B cell (primary cell): ENCODE results near the gene ACOT6. TPM values are rescaled to one million over a fixed set of nuclear protein-coding genes. Genes with fewer than 3 reads are reported as not detected.
"Not testable (repeated sequence)": the region's sequence is repeated elsewhere in the genome, so short reads cannot be mapped to it uniquely, and the experiment has no call there.

Source experiments
- ATAC-seq: fragments of 200-7000 bp; cut with Tn5 transposase; one replicate; pipeline ENCODE4 v1.10.0; 2021; ENCODE audit warnings: low read depth, mild to moderate bottlenecking, moderate number of reproducible peaks, moderate library complexity
- CTCF ChIA-PET: fragments of 350-600 bp; sonication (Branson Sonifier 250); formaldehyde crosslinking; loops from one replicate; lab custom pipeline; 2021; ENCODE audit warnings: antibody characterized with exemption, inconsistent platforms; lab: Charles Lee
- POLR2A ChIA-PET: fragments of 350-600 bp; sonication (Branson Sonifier 250); formaldehyde crosslinking; loops from one replicate; lab custom pipeline; 2021; ENCODE audit warnings: antibody characterized with exemption; lab: Charles Lee
- DNase-seq: peaks from one replicate; pipeline ENCODE4 v3.0.0; 2013
- H2AFZ ChIP-seq: 2 replicates; pipeline ENCODE4 v1.6.1; 2012; ENCODE audit warnings: mild to moderate bottlenecking, low read depth, low read length; ENCODE audit not compliant: insufficient read depth, poor library complexity, severe bottlenecking
- H3K27ac ChIP-seq, 2 donors: 1 replicate in 1 of 2; 2 replicates in 1 of 2; pipeline ENCODE4 v1.5.1; 2012 to 2013; ENCODE audit warnings: low read length in 2 of 2, mild to moderate bottlenecking in 2 of 2, moderate library complexity in 1 of 2
- H3K27me3 ChIP-seq, 4 experiments: fragments of 200-600 bp in 1 of 4; sonication (generic) in 1 of 4; replicated peaks in 1 of 4; 1 replicate in 2 of 4; 2 replicates in 2 of 4; pipeline versions ENCODE4 v1.6.1 to v1.7.0; 2013 to 2016; ENCODE audit warnings: low read length in 3 of 4, mild to moderate bottlenecking in 2 of 4, mixed read lengths in 1 of 4, moderate library complexity in 1 of 4; ENCODE audit not compliant: insufficient read depth in 4 of 4, control insufficient read depth in 3 of 4; ENCODE audit errors: control extremely low read depth in 1 of 4
- H3K36me3 ChIP-seq, 2 experiments: replicated peaks in 1 of 2; 1 replicate in 1 of 2; 2 replicates in 1 of 2; pipeline versions ENCODE4 v1.6.1 to v1.7.1; 2013; ENCODE audit warnings: low read length in 1 of 2; ENCODE audit not compliant: insufficient read depth in 2 of 2, control insufficient read depth in 1 of 2; ENCODE audit errors: control extremely low read depth in 1 of 2, extremely low read depth in 1 of 2
- H3K4me1 ChIP-seq, 2 donors: fragments of 200-600 bp in 1 of 2; sonication (generic) in 1 of 2; 1 replicate in 1 of 2; 2 replicates in 1 of 2; pipeline versions ENCODE4 v1.5.1 to v1.6.1; 2013 to 2017; ENCODE audit warnings: low read length in 2 of 2; ENCODE audit not compliant: control insufficient read depth in 2 of 2, insufficient read depth in 2 of 2
- H3K4me2 ChIP-seq: replicated peaks from 2 replicates; pipeline ENCODE3; 2012; ENCODE audit warnings: mild to moderate bottlenecking, low read depth, low read length; ENCODE audit not compliant: poor library complexity, severe bottlenecking
- H3K4me3 ChIP-seq, 5 experiments: fragments of 200-600 bp in 1 of 5; sonication (generic) in 1 of 5; 1 replicate in 3 of 5; 2 replicates in 2 of 5; pipeline versions ENCODE4 v1.5.1 to v1.7.0; 2011 to 2016; ENCODE audit warnings: low read length in 4 of 5, mild to moderate bottlenecking in 4 of 5, low read depth in 2 of 5, control low read depth in 1 of 5, moderate library complexity in 1 of 5; ENCODE audit not compliant: insufficient read depth in 1 of 5; ENCODE audit errors: control extremely low read depth in 1 of 5, extremely low read depth in 1 of 5
- H3K79me2 ChIP-seq: fragments of 200-600 bp; sonication (generic); one replicate; pipeline ENCODE4 v1.6.0; 2016; ENCODE audit warnings: low read length; ENCODE audit not compliant: control insufficient read depth, insufficient read depth
- H3K9ac ChIP-seq: fragments of 200-600 bp; sonication (generic); 2 replicates; pipeline ENCODE4 v1.6.1; 2017; ENCODE audit warnings: mild to moderate bottlenecking, low read length, moderate library complexity
- H3K9me3 ChIP-seq, 3 donors: one replicate each; pipeline versions ENCODE4 v1.6.1 to v1.7.1; 2013; ENCODE audit warnings: low read length in 2 of 3; ENCODE audit not compliant: control insufficient read depth in 2 of 3, insufficient read depth in 1 of 3; ENCODE audit errors: control extremely low read depth in 1 of 3
- H4K20me1 ChIP-seq: 2 replicates; pipeline ENCODE4 v1.6.0; 2012; ENCODE audit warnings: mild to moderate bottlenecking, low read length; ENCODE audit not compliant: insufficient read depth, control insufficient read depth, poor library complexity, severe bottlenecking
- H3K27ac Mint-ChIP-seq: one replicate; pipeline ENCODE4 v1.8.0; 2021; ENCODE audit warnings: mixed read lengths
- H3K27me3 Mint-ChIP-seq: one replicate; pipeline ENCODE4 v1.8.0; 2021; ENCODE audit warnings: mixed read lengths
- H3K4me1 Mint-ChIP-seq: one replicate; pipeline ENCODE4 v1.8.0; 2021; ENCODE audit warnings: mixed read lengths
- H3K4me3 Mint-ChIP-seq: one replicate; pipeline ENCODE4 v1.8.0; 2021; ENCODE audit warnings: mixed read lengths
- H3K9me3 Mint-ChIP-seq: one replicate; pipeline ENCODE4 v1.8.0; 2022; ENCODE audit warnings: mixed read lengths; ENCODE audit not compliant: insufficient read depth
- WGBS: methylation state at CpG from one replicate; pipeline ENCODE4 v1.1.5; 2013; ENCODE audit warnings: missing lambda C conversion rate; ENCODE audit not compliant: insufficient coverage; 5-methylcytosine and 5-hydroxymethylcytosine counted together
- intact Hi-C: fragments of 100-400 bp; cut with micrococcal nuclease; formaldehyde crosslinking; loops from one replicate; pipeline ENCODE4 v1.10.0; 2022
- polyA plus RNA-seq: library from polyadenylated mRNA; depleted of rRNA; stranded (reverse); fragments of >200 nt; gene quantifications from 2 replicates; pipeline ENCODE4 v1.2.3, GENCODE V29; 2012
- total RNA-seq, 2 donors: library from RNA; stranded (reverse); fragments of 120-200 nt in 1 of 2; gene quantifications; 1 replicate in 1 of 2; 2 replicates in 1 of 2; pipeline versions ENCODE4 v1.2.3 to v1.2.4, GENCODE V29; 2013 to 2022

Gene ACOT6
- total and polyA plus RNA-seq, 2 donors (not counting 1 experiment from before 2014, with no cell fraction given), result not detected

- H3K9me3 Mint-ChIP-seq, DNase-seq, H3K36me3 ChIP-seq, H3K9me3 ChIP-seq, CTCF ChIA-PET, H3K27me3 Mint-ChIP-seq, H3K27ac Mint-ChIP-seq, H3K4me3 Mint-ChIP-seq, intact Hi-C loops, ATAC-seq, H2AFZ ChIP-seq, H3K27me3 ChIP-seq, H3K79me2 ChIP-seq, H4K20me1 ChIP-seq, H3K27ac ChIP-seq, H3K9ac ChIP-seq, H3K4me2 ChIP-seq, POLR2A ChIA-PET, H3K4me3 ChIP-seq: not testable (repeated sequence)
- peaks cover 4 to 17% of the 10 kb centered on the region in 2 donors for H3K4me1 ChIP-seq
- WGBS, result 100% methylated on average over 1 of the region's 4 CpGs
- peaks cover 18% of the 10 kb centered on the region for H3K4me1 Mint-ChIP-seq
These were observed 38.6 kb upstream of the ACOT6 start for GRCh38 chr14:73573740-73574139.

DNA sequence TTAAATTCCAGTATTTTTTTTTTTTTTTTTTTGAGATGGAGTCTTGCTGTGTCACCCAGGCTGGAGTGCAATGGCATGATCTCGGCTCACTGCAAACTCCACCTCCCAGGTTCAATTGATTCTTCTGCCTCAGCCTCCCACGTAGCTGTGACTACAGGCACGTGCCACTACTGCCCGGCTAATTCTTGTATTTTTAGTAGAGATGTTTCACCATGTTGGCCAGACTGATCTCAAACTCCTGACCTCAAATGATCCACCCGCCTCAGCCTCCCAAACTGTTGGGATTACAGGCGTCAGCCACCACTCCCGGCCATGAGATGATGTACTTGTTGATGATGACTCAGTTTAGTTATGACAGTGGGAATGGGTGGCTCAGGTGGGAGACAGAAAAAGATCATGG, 38.1 kb upstream of the ACOT6 start:
- H3K27me3 ChIP-seq, result not testable (repeated sequence)

More for the DNA sequence above, 38.1 kb upstream of the ACOT6 start:
- H3K79me2 ChIP-seq, H4K20me1 ChIP-seq, H3K9ac ChIP-seq, H3K9me3 ChIP-seq, H3K4me3 Mint-ChIP-seq, intact Hi-C loops, H3K4me3 ChIP-seq, H3K36me3 ChIP-seq, H2AFZ ChIP-seq, H3K27me3 Mint-ChIP-seq, H3K4me2 ChIP-seq, H3K9me3 Mint-ChIP-seq, CTCF ChIA-PET, POLR2A ChIA-PET, H3K27ac ChIP-seq, DNase-seq, H3K27ac Mint-ChIP-seq, ATAC-seq: not testable (repeated sequence)
- WGBS, result 100% methylated on average over 1 of the region's 7 CpGs
- H3K4me1 ChIP-seq, result peaks cover 3 to 14% of the 10 kb centered on the region in 2 donors
- peaks cover 13% of the 10 kb centered on the region for H3K4me1 Mint-ChIP-seq
